Esophagus muscularis mucosa (tissue), 4 donors: ENCODE results near the gene CLCF1. TPM values are rescaled to one million over a fixed set of nuclear protein-coding genes. Genes with fewer than 3 reads are reported as not detected.
A peak's percentile ranks its signal among the peaks of the same experiment; 100 is the strongest.

Experiments
- DNase-seq: peaks from one replicate; pipeline ENCODE4 v3.0.0-alpha.2; 2017; ENCODE audit errors: extremely low spot score
- H3K27ac ChIP-seq, 4 donors: fragments of 200-600 bp; sonication (generic); replicated peaks in 1 of 4; 1 replicate in 3 of 4; 2 replicates in 1 of 4; pipeline ENCODE4 v1.5.1; 2016 to 2019; ENCODE audit warnings: mild to moderate bottlenecking in 1 of 4
- H3K27me3 ChIP-seq, 4 donors: fragments of 200-600 bp; sonication (generic); one replicate each; pipeline versions ENCODE4 v1.5.1 to v1.6.0; 2016 to 2019
- H3K36me3 ChIP-seq, 4 donors: fragments of 200-600 bp; sonication (generic); one replicate each; pipeline ENCODE4 v1.5.1; 2016 to 2019
- H3K4me1 ChIP-seq, 4 donors: fragments of 200-600 bp; sonication (generic); one replicate each; pipeline ENCODE4 v1.5.1; 2016 to 2019
- H3K4me3 ChIP-seq, 4 donors: fragments of 200-600 bp; sonication (generic); 1 replicate in 2 of 4; 2 replicates in 2 of 4; pipeline ENCODE4 v1.5.1; 2016 to 2019; ENCODE audit warnings: mild to moderate bottlenecking in 4 of 4, moderate library complexity in 1 of 4
- H3K9me3 ChIP-seq, 4 donors: fragments of 200-600 bp; sonication (generic); 1 replicate in 3 of 4; 2 replicates in 1 of 4; pipeline ENCODE4 v1.5.1; 2016 to 2019
- CTCF ChIP-seq, 3 experiments: fragments of 200-600 bp in 2 of 3; fragments of 450-650 bp in 1 of 3; sonication (generic) in 2 of 3; IDR thresholded peaks; one replicate each; pipeline ENCODE4 v1.5.1; 2017 to 2019; ENCODE audit warnings: antibody characterized with exemption in 3 of 3, mild to moderate bottlenecking in 2 of 3, moderate library complexity in 1 of 3
- EP300 ChIP-seq: sonication (generic); formaldehyde crosslinking; IDR thresholded peaks from one replicate; pipeline ENCODE4 v1.6.1; 2017; ENCODE audit warnings: antibody characterized with exemption
- POLR2A ChIP-seq: fragments of 450-650 bp; IDR thresholded peaks from one replicate; pipeline ENCODE4 v1.6.1; 2017; ENCODE audit warnings: antibody characterized with exemption, moderate library complexity, mild to moderate bottlenecking, low read depth
- POLR2AphosphoS5 ChIP-seq, 2 donors: sonication (generic); formaldehyde crosslinking; IDR thresholded peaks; one replicate each; pipeline ENCODE4 v1.6.1; 2017; ENCODE audit warnings: antibody characterized with exemption in 2 of 2
- WGBS: methylation state at CpG from one replicate; pipeline ENCODE4 v1.1.5; 2018; 5-methylcytosine and 5-hydroxymethylcytosine counted together
- intact Hi-C: fragments of 100-400 bp; cut with DNase I; formaldehyde crosslinking; loops from one replicate; pipeline ENCODE4 v1.15.1; 2023
- total RNA-seq, 4 donors: library from RNA; depleted of rRNA; stranded (reverse); fragments of >200 nt; gene quantifications; one replicate each; pipeline versions ENCODE4 v1.1.0 to v1.2.1, GENCODE V29; 2016

The CLCF1 gene
- total RNA-seq, 4 donors from 2014 or later, result 8.3 to 28.3 (median 11.8) TPM

GRCh38 chr11:67420147-67420645, 46.8 kb upstream of the CLCF1 start:
- intact Hi-C loops, result no loop called here
- Histone ChIP-seq H3K27ac (peak overlapping the region; percentile 85 to 95 (median 93)), H3K4me3 (peak overlapping the region; percentile 64 to 87 (median 72)), H3K27me3 (peaks cover 0 to 1% (median 0%) of the 10 kb centered on the region in 4 donors), H3K4me1 (peaks cover 49 to 60% (median 52%) of the 10 kb centered on the region in 4 donors), H3K36me3 (no peaks in the 10 kb centered on the region), H3K9me3 (no peaks in the 10 kb centered on the region)
- TF ChIP-seq CTCF (IDR thresholded peaks at IDR 0.05) (no peak), POLR2A (no peak), EP300 (no peak), POLR2AphosphoS5 (IDR thresholded peaks at IDR 0.05) (no peak)
- DNase-seq, result no peak
- 47% methylated on average over 11 of the region's 15 CpGs for whole genome bisulfite sequencing

DNA sequence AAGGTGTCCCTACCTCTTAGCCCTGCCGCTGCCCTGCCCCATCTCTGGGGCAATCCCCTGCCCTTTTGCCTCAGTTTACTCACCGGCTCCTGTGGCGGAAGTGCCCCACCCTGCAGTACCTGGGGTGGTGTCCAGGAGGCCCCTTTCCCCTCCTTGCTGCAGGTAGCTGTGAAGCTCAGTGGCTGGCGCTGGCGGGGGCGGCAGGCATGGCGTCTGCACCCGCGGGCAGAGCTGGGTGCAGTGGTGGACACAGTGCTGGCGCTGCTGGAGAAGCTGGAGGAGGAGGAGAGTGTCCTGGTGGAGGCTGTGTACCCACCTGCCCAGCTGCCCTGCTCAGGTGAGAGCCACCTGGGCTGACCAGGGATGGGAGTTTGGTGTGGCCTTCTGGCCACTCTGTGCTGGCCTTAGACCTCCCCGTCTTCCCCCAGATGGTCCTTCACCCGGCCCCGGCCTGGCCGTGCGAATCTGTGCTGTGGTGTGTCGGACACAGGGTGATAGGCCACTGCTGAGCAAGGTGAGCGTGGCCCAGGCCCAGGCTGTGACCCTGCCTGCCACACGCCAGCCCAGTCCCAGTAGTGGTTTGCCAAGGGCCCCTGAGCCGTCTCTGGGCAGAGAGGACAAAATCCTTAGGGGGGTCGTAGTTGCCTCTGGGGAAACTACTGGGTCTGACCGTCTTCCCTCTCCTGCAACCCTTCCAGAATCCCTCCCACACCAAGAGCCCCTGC, 46.1 kb upstream of the CLCF1 start:
- Histone ChIP-seq H3K27me3 (peaks cover 0 to 6% (median 0%) of the 10 kb centered on the region in 4 donors), H3K36me3 (no peaks in the 10 kb centered on the region), H3K4me1 (peaks cover 54 to 66% (median 56%) of the 10 kb centered on the region in 4 donors), H3K4me3 (no peak overlapping the region), H3K9me3 (no peaks in the 10 kb centered on the region), H3K27ac (peak overlapping the region; percentile 85 to 95 (median 93))
- TF ChIP-seq POLR2AphosphoS5 (IDR thresholded peaks at IDR 0.05) (no peak), POLR2A (no peak), EP300 (no peak), CTCF (IDR thresholded peaks at IDR 0.05) (no peak)
- no peak for DNase-seq
- intact Hi-C loops, result no loop called here
- 84% methylated on average over 8 of the region's 21 CpGs for WGBS

GRCh38 chr11:67418476-67419281, 45.3 kb upstream of the CLCF1 start:
- peaks cover 0 to 6% (median 0%) of the 10 kb centered on the region in 4 donors for H3K27me3 ChIP-seq
- DNase-seq, result no peak
- peaks cover 54 to 66% (median 56%) of the 10 kb centered on the region in 4 donors for H3K4me1 ChIP-seq
- H3K4me3 ChIP-seq, result no peak overlapping the region
- intact Hi-C loops, result no loop called here
- no peak for TF ChIP-seq POLR2AphosphoS5 (IDR thresholded peaks at IDR 0.05)
- no peak for TF ChIP-seq CTCF (IDR thresholded peaks at IDR 0.05)
- no peak for TF ChIP-seq POLR2A
- no peak for TF ChIP-seq EP300
- no peaks in the 10 kb centered on the region for H3K36me3 ChIP-seq
- no peaks in the 10 kb centered on the region for H3K9me3 ChIP-seq
- peak overlapping the region in 3 of 4 donors; percentile 10 to 85 (median 52) for H3K27ac ChIP-seq
- 79% methylated on average over 13 of the region's 26 CpGs for WGBS

- WGBS, result 81% methylated on average over 12 of the region's 12 CpGs
- intact Hi-C loops, result no loop called here
- TF ChIP-seq POLR2A (no peak), EP300 (no peak), CTCF (IDR thresholded peaks at IDR 0.05) (no peak), POLR2AphosphoS5 (IDR thresholded peaks at IDR 0.05) (no peak)
Measured at GRCh38 chr11:67417425-67417824, 44.0 kb upstream of the CLCF1 start.

More at GRCh38 chr11:67417425-67417824, 44.0 kb upstream of the CLCF1 start:
- H3K27me3 ChIP-seq, result peaks cover 0 to 10% (median 0%) of the 10 kb centered on the region in 4 donors
- no peak overlapping the region for H3K4me3 ChIP-seq
- H3K27ac ChIP-seq, result peak overlapping the region in 2 of 4 donors; percentile 40 to 65
- peaks cover 54 to 66% (median 56%) of the 10 kb centered on the region in 4 donors for H3K4me1 ChIP-seq
- no peak for DNase-seq
- no peaks in the 10 kb centered on the region for H3K36me3 ChIP-seq
- H3K9me3 ChIP-seq, result no peaks in the 10 kb centered on the region
